ENCODE measurements around the gene COL26A1.
"Not testable (repeated sequence)": the region's sequence is repeated elsewhere in the genome, so short reads cannot be mapped to it uniquely, and the experiment has no call there.

COL26A1 gene

GRCh38 chr7:101453617-101454016 is 90.9 kb downstream of the COL26A1 start:
- no peak for DNase-seq

- no peak for DNase-seq
Measured at GRCh38 chr7:101457001-101457750, 94.5 kb downstream of the COL26A1 start.

- DNase-seq: no peak
Measured at GRCh38 chr7:101465131-101465530, 102.5 kb downstream of the COL26A1 start.

- DNase-seq: no peak
Measured at GRCh38 chr7:101465576-101466196, 103.0 kb downstream of the COL26A1 start.

GRCh38 chr7:101466871-101467270 is 104.2 kb downstream of the COL26A1 start:
- DNase-seq: no peak

GRCh38 chr7:101468546-101469275 is 106.0 kb downstream of the COL26A1 start:
- no peak for DNase-seq

GRCh38 chr7:101470668-101471487 is 108.2 kb downstream of the COL26A1 start:
- no peak for DNase-seq

- no peak for DNase-seq
Measured at GRCh38 chr7:101474178-101474577, 111.5 kb downstream of the COL26A1 start.

- DNase-seq: not testable (repeated sequence)
Measured at GRCh38 chr7:101475691-101476090, 113.0 kb downstream of the COL26A1 start.

GRCh38 chr7:101479217-101479616 is 116.5 kb downstream of the COL26A1 start:
- no peak for DNase-seq

- not testable (repeated sequence) for DNase-seq
Measured at GRCh38 chr7:101486056-101486432, 123.4 kb downstream of the COL26A1 start.

GRCh38 chr7:101486433-101487104 is 123.9 kb downstream of the COL26A1 start:
- DNase-seq: no peak

GRCh38 chr7:101487105-101487458 is 124.4 kb downstream of the COL26A1 start:
- no peak for DNase-seq

GRCh38 chr7:101487753-101488152 is 125.1 kb downstream of the COL26A1 start:
- no peak for DNase-seq

GRCh38 chr7:101488826-101489572 is 126.3 kb downstream of the COL26A1 start:
- DNase-seq: no peak

GRCh38 chr7:101490439-101490838 is 127.8 kb downstream of the COL26A1 start:
- DNase-seq: not testable (repeated sequence)

- not testable (repeated sequence) for DNase-seq
Measured at GRCh38 chr7:101491442-101491841, 128.8 kb downstream of the COL26A1 start.

GRCh38 chr7:101494602-101495329 is 132.1 kb downstream of the COL26A1 start:
- no peak for DNase-seq

- DNase-seq: no peak
Measured at GRCh38 chr7:101496017-101496416, 133.3 kb downstream of the COL26A1 start.

- DNase-seq: no peak
Measured at GRCh38 chr7:101501351-101501750, 138.7 kb downstream of the COL26A1 start.
